ENCODE results near the gene ARHGEF37. TPM values are rescaled to one million over a fixed set of nuclear protein-coding genes. Genes with fewer than 3 reads are reported as not detected.
"Not testable (repeated sequence)": the region's sequence is repeated elsewhere in the genome, so short reads cannot be mapped to it uniquely, and the experiment has no call there.

The ARHGEF37 gene
- total RNA-seq (2022) = 13.0 and 16.1 TPM in 2 replicates
- percentile 53 among the genes with signal in this experiment for Bru-seq, nascent RNA
- percentile 59 among the genes with signal in this experiment for BruChase-seq, experiment 1, labeled RNA remaining after a 6-hour chase
- percentile 56 among the genes with signal in this experiment for BruChase-seq, experiment 2, labeled RNA remaining after a 2-hour chase
- long read RNA-seq, full-length matches to known transcripts = 1 of 14 reads
- long read RNA-seq, partial matches to known transcripts = 4 of 14 reads
- long read RNA-seq, other reads (novel, unspliced or antisense) = 9 of 14 reads

- peaks cover 15% of the 10 kb centered on the region for H3K36me3 Mint-ChIP-seq (ENCODE audit: insufficient read depth, unreplicated experiment)
- H3K9me3 Mint-ChIP-seq (ENCODE audit: low read depth, unreplicated experiment) = no peaks in the 10 kb centered on the region
- peak; percentile 90 for DNase-seq
- intact Hi-C loops (cut with micrococcal nuclease; ENCODE audit: unreplicated experiment) = no loop called here
- H3K27ac Mint-ChIP-seq (ENCODE audit: unreplicated experiment) = peak within 1 kb of the TSS; percentile 67
- CTCF ChIA-PET = interaction anchor here (0.8 to 1.3 kb wide), 4 partner anchors 16 to 135 kb away, joined by 3 read pairs; no protein-coding TSS in a partner anchor
- TF ChIP-seq CTCF (IDR thresholded peaks at IDR 0.05; ENCODE audit: unreplicated experiment) = no peak
- no peaks in the 10 kb centered on the region for H3K27me3 Mint-ChIP-seq (ENCODE audit: unreplicated experiment)
- peak within 1 kb of the TSS; percentile 75 for H3K4me3 Mint-ChIP-seq (ENCODE audit: low read depth, unreplicated experiment)
- H3K4me1 Mint-ChIP-seq (ENCODE audit: low read depth, unreplicated experiment) = peaks cover 24% of the 10 kb centered on the region
- BruUV-seq (replicated peaks) = no TSS peak
These were observed at the start of gene ARHGEF37 for GRCh38 chr5:149581192-149581861. TSS of gene ARHGEF37 (plus strand) at chr5:149581498. CDS start at chr5:149597770, 16,272 bp downstream.

- TF ChIP-seq CTCF (IDR thresholded peaks at IDR 0.05; ENCODE audit: unreplicated experiment) = no peak
- CTCF ChIA-PET = interaction anchor here (0.6 kb wide), 1 partner anchor 756 kb away, joined by 3 read pairs; no protein-coding TSS in a partner anchor
- H3K9me3 Mint-ChIP-seq (ENCODE audit: low read depth, unreplicated experiment) = no peaks in the 10 kb centered on the region
- BruUV-seq (replicated peaks) = no TSS peak
- no peak overlapping the region for H3K27ac Mint-ChIP-seq (ENCODE audit: unreplicated experiment)
- H3K36me3 Mint-ChIP-seq (ENCODE audit: insufficient read depth, unreplicated experiment) = peaks cover 56% of the 10 kb centered on the region
- no peak for DNase-seq
- H3K4me3 Mint-ChIP-seq (ENCODE audit: low read depth, unreplicated experiment) = no peak overlapping the region
- H3K4me1 Mint-ChIP-seq (ENCODE audit: low read depth, unreplicated experiment) = peaks cover 48% of the 10 kb centered on the region
- intact Hi-C loops (cut with micrococcal nuclease; ENCODE audit: unreplicated experiment) = no loop called here
- H3K27me3 Mint-ChIP-seq (ENCODE audit: unreplicated experiment) = no peaks in the 10 kb centered on the region
These were observed 48.9 kb upstream of the ARHGEF37 start for GRCh38 chr5:149532413-149532812.

- H3K4me3 Mint-ChIP-seq (ENCODE audit: low read depth, unreplicated experiment); H3K27ac Mint-ChIP-seq (ENCODE audit: unreplicated experiment); BruUV-seq (replicated peaks); H3K27me3 Mint-ChIP-seq (ENCODE audit: unreplicated experiment); intact Hi-C loops (cut with micrococcal nuclease; ENCODE audit: unreplicated experiment); DNase-seq; H3K9me3 Mint-ChIP-seq (ENCODE audit: low read depth, unreplicated experiment): not testable (repeated sequence)
- Mint-ChIP-seq H3K36me3 (ENCODE audit: insufficient read depth, unreplicated experiment) (peaks cover 80% of the 10 kb centered on the region), H3K4me1 (ENCODE audit: low read depth, unreplicated experiment) (peaks cover 33% of the 10 kb centered on the region)
- CTCF ChIA-PET = interaction anchor here (0.8 kb wide), 1 partner anchor 11 kb away, joined by 3 read pairs; no protein-coding TSS in a partner anchor
These were observed 45.5 kb upstream of the ARHGEF37 start for GRCh38 chr5:149535787-149536186.

- H3K36me3 Mint-ChIP-seq (ENCODE audit: insufficient read depth, unreplicated experiment) = peaks cover 81% of the 10 kb centered on the region
- no peak overlapping the region for H3K4me3 Mint-ChIP-seq (ENCODE audit: low read depth, unreplicated experiment)
- CTCF ChIA-PET = no interaction called here
- no peak for DNase-seq
- no TSS peak for BruUV-seq (replicated peaks)
- H3K4me1 Mint-ChIP-seq (ENCODE audit: low read depth, unreplicated experiment) = peaks cover 33% of the 10 kb centered on the region
- no peak overlapping the region for H3K27ac Mint-ChIP-seq (ENCODE audit: unreplicated experiment)
- intact Hi-C loops (cut with micrococcal nuclease; ENCODE audit: unreplicated experiment) = no loop called here
- TF ChIP-seq CTCF (IDR thresholded peaks at IDR 0.05; ENCODE audit: unreplicated experiment) = no peak
- no peaks in the 10 kb centered on the region for H3K27me3 Mint-ChIP-seq (ENCODE audit: unreplicated experiment)
- no peaks in the 10 kb centered on the region for H3K9me3 Mint-ChIP-seq (ENCODE audit: low read depth, unreplicated experiment)
These were observed 43.8 kb upstream of the ARHGEF37 start for GRCh38 chr5:149537374-149537975.

Measured in Calu3 (cell line).